GM23248 (cell line): Measurements from ENCODE around the gene IGF1R.

Source experiments
- EZH2 ChIP-seq: fragments of 200-600 bp; sonication (generic); IDR thresholded peaks from 2 replicates; pipeline ENCODE4 v1.6.1; 2018; ENCODE audit warnings: antibody characterized with exemption, mild to moderate bottlenecking; ENCODE audit not compliant: insufficient read depth, poor library complexity, severe bottlenecking
- EZH2phosphoT487 ChIP-seq: fragments of 200-600 bp; sonication (generic); IDR thresholded peaks from 2 replicates; pipeline ENCODE4 v1.6.1; 2018; ENCODE audit warnings: antibody characterized with exemption, moderate library complexity, mild to moderate bottlenecking, low read depth; ENCODE audit not compliant: insufficient read depth

GRCh38 chr15:98792117-98792516, 143.8 kb downstream of the IGF1R start:
- TF ChIP-seq EZH2phosphoT487 (no peak), EZH2 (no peak)
